ENCODE data around the gene KIF19.

DNA sequence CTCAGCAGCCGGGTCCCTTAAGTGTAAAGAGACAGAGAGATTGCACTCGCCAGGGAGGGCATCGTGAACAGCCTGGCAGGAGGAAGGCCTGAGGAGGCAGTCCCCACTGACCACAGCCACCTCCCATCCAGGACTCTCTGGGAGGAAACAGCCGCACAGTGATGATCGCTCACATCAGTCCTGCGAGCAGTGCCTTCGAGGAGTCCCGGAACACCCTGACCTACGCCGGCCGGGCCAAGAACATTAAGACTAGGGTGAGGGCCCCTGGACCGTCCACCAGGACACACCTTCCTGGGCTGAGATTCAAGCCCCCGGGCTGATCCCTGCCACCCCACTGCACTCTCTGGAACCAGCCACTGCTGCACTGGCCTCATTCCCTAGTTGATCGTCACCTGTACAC is 21.6 kb downstream of the KIF19 start:
- TF ChIP-seq, protein P1, sequence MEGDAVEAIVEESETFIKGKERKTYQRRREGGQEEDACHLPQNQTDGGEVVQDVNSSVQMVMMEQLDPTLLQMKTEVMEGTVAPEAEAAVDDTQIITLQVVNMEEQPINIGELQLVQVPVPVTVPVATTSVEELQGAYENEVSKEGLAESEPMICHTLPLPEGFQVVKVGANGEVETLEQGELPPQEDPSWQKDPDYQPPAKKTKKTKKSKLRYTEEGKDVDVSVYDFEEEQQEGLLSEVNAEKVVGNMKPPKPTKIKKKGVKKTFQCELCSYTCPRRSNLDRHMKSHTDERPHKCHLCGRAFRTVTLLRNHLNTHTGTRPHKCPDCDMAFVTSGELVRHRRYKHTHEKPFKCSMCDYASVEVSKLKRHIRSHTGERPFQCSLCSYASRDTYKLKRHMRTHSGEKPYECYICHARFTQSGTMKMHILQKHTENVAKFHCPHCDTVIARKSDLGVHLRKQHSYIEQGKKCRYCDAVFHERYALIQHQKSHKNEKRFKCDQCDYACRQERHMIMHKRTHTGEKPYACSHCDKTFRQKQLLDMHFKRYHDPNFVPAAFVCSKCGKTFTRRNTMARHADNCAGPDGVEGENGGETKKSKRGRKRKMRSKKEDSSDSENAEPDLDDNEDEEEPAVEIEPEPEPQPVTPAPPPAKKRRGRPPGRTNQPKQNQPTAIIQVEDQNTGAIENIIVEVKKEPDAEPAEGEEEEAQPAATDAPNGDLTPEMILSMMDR (IDR thresholded peaks at IDR 0.05) = no peak
- TF ChIP-seq POLR2A (IDR thresholded peaks at IDR 0.05) = no peak
